HepG2 (cell line): ENCODE results near the gene IP6K3.

ENCODE experiments used
- DNMT3B ChIP-seq: conservative IDR thresholded peaks from 2 replicates; pipeline ENCODE4 v1.6.1; 2016; ENCODE audit warnings: missing biosample characterization, control low read depth
- ELF3 ChIP-seq: IDR thresholded peaks from 2 replicates; pipeline ENCODE4 v1.6.1; 2016; ENCODE audit warnings: missing genetic modification reagents, missing compliant biosample characterization
- FLYWCH1 ChIP-seq: sonication (generic); formaldehyde crosslinking; IDR thresholded peaks from 2 replicates; pipeline ENCODE4 v1.8.1; 2023; ENCODE audit warnings: mild to moderate bottlenecking, missing genetic modification reagents
- GATAD2A ChIP-seq: IDR thresholded peaks from 2 replicates; pipeline ENCODE4 v1.6.1; 2016
- MLLT10 ChIP-seq: sonication (generic); formaldehyde crosslinking; IDR thresholded peaks from 2 replicates; pipeline ENCODE4 v1.4.0; 2020; ENCODE audit warnings: missing genetic modification reagents
- MTA3 ChIP-seq: sonication (generic); formaldehyde crosslinking; IDR thresholded peaks from 2 replicates; pipeline ENCODE4 v1.4.0; 2020; ENCODE audit warnings: missing genetic modification reagents
- ZFX ChIP-seq: sonication (generic); formaldehyde crosslinking; IDR thresholded peaks from 2 replicates; pipeline ENCODE4 v1.4.0; 2020; ENCODE audit warnings: mild to moderate bottlenecking, low read depth, missing genetic modification reagents, moderate library complexity
- ZNF12 ChIP-seq: sonication (generic); formaldehyde crosslinking; IDR thresholded peaks from 2 replicates; pipeline ENCODE4 v1.5.0; 2020; ENCODE audit warnings: missing genetic modification reagents
- ZNF138 ChIP-seq: sonication (generic); formaldehyde crosslinking; IDR thresholded peaks from 2 replicates; pipeline ENCODE4 v1.5.0; 2020; ENCODE audit warnings: mild to moderate bottlenecking, low read depth, missing genetic modification reagents
- ZNF282 ChIP-seq: fragments of 450-650 bp; IDR thresholded peaks from 2 replicates; pipeline ENCODE4 v1.6.1; 2018; ENCODE audit not compliant: partially characterized antibody

- TF ChIP-seq ZNF282 (no peak), ELF3 (CRISPR knock-in tag) (no peak), ZNF12 (CRISPR knock-in tag) (no peak), FLYWCH1 (CRISPR knock-in tag) (no peak), ZNF138 (no peak), MTA3 (CRISPR knock-in tag) (no peak), GATAD2A (no peak), DNMT3B (CRISPR knock-in tag) (no peak), MLLT10 (CRISPR knock-in tag) (no peak), ZFX (CRISPR knock-in tag) (no peak)
Observed at GRCh38 chr6:33747823-33748222, 1.1 kb upstream of the IP6K3 start.
